Testis (tissue), 2 donors: Measurements from ENCODE around the gene SLX1B.
"Not testable (repeated sequence)": the region's sequence is repeated elsewhere in the genome, so short reads cannot be mapped to it uniquely, and the experiment has no call there.

Experiments
- POLR2A ChIP-seq: fragments of 450-650 bp; IDR thresholded peaks from one replicate; pipeline ENCODE4 v1.6.1; 2017; ENCODE audit warnings: antibody characterized with exemption, mild to moderate bottlenecking, moderate library complexity
- TF ChIP-seq, protein P1 (sequence below), 3 experiments: fragments of 450-650 bp in 2 of 3; fragments of 200-600 bp in 1 of 3; sonication (generic) in 1 of 3; IDR thresholded peaks; one replicate each; pipeline ENCODE4 v1.5.1; 2016 to 2019; ENCODE audit warnings: antibody characterized with exemption in 3 of 3, mild to moderate bottlenecking in 2 of 3, moderate library complexity in 1 of 3

DNA sequence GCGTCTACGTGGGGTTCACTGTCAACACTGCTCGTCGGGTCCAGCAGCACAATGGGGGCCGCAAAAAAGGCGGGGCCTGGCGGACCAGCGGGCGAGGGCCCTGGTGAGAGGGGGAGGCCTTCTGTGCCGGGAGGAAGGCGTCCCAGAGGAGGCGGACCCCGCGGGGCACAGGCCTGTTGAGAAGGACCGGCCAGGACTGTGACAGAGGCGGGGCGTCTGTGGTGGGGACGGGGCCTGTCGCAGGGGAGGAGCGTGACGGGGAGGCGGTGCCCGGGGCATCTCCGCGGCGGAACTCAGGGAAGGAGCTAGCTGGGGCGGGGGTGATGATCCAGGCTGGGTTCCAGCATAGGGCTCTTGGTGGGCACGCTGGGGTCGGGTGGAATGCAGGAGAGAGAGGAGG lies 495 bp downstream of the SLX1B start:
- TF ChIP-seq, protein P1, sequence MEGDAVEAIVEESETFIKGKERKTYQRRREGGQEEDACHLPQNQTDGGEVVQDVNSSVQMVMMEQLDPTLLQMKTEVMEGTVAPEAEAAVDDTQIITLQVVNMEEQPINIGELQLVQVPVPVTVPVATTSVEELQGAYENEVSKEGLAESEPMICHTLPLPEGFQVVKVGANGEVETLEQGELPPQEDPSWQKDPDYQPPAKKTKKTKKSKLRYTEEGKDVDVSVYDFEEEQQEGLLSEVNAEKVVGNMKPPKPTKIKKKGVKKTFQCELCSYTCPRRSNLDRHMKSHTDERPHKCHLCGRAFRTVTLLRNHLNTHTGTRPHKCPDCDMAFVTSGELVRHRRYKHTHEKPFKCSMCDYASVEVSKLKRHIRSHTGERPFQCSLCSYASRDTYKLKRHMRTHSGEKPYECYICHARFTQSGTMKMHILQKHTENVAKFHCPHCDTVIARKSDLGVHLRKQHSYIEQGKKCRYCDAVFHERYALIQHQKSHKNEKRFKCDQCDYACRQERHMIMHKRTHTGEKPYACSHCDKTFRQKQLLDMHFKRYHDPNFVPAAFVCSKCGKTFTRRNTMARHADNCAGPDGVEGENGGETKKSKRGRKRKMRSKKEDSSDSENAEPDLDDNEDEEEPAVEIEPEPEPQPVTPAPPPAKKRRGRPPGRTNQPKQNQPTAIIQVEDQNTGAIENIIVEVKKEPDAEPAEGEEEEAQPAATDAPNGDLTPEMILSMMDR (IDR thresholded peaks at IDR 0.05) = not testable (repeated sequence)
- not testable (repeated sequence) for TF ChIP-seq POLR2A
